Measurements from ENCODE around the gene PTPRD. TPM values are rescaled to one million over a fixed set of nuclear protein-coding genes. Genes with fewer than 3 reads are reported as not detected.

The PTPRD gene
- total RNA-seq, 1 donor from 2014 or later: 6.9 TPM

GRCh38 chr9:8718121-8718725 is 1894.6 kb downstream of the PTPRD start:
- Histone ChIP-seq H3K4me3 (peak overlapping the region; percentile 6 to 52), H3K36me3 (no peaks in the 10 kb centered on the region), H3K27ac (peak overlapping the region; percentile 68 to 69), H3K27me3 (no peaks in the 10 kb centered on the region), H3K9me3 (no peaks in the 10 kb centered on the region), H3K4me1 (peaks cover 4% of the 10 kb centered on the region in 2 donors)
- intact Hi-C loops (cut with DNase I): loop anchor here (1.0 to 5.0 kb wide), 2 partner anchors 67 to 139 kb away; no protein-coding TSS in a partner anchor
- no peak for TF ChIP-seq CTCF (IDR thresholded peaks at IDR 0.05)
- DNase-seq (ENCODE audit: low spot score in 2 of 2): no peak

GRCh38 chr9:8717146-8717545 is 1895.7 kb downstream of the PTPRD start:
- no peaks in the 10 kb centered on the region for H3K9me3 ChIP-seq

GRCh38 chr9:8715788-8716187 is 1897.0 kb downstream of the PTPRD start:
- DNase-seq (ENCODE audit: low spot score in 2 of 2): no peak
- intact Hi-C loops (cut with DNase I): loop anchor here (5.0 kb wide), 1 partner anchor 142 kb away; no protein-coding TSS in a partner anchor
- no peaks in the 10 kb centered on the region for H3K27me3 ChIP-seq

More at GRCh38 chr9:8717146-8717545, 1895.7 kb downstream of the PTPRD start:
- Histone ChIP-seq H3K4me3 (no peak overlapping the region), H3K27ac (peak overlapping the region; percentile 68 to 69), H3K27me3 (no peaks in the 10 kb centered on the region), H3K4me1 (peaks cover 4% of the 10 kb centered on the region in 2 donors), H3K36me3 (no peaks in the 10 kb centered on the region)
- no peak for TF ChIP-seq CTCF (IDR thresholded peaks at IDR 0.05)
- intact Hi-C loops (cut with DNase I): loop anchor here (5.0 kb wide), 1 partner anchor 140 kb away; no protein-coding TSS in a partner anchor
- no peak for DNase-seq (ENCODE audit: low spot score in 2 of 2)

GRCh38 chr9:8713811-8714165 is 1899.0 kb downstream of the PTPRD start:
- intact Hi-C loops (cut with DNase I): no loop called here
- no peaks in the 10 kb centered on the region for H3K36me3 ChIP-seq
- H3K27ac ChIP-seq: no peak overlapping the region
- H3K9me3 ChIP-seq: no peaks in the 10 kb centered on the region
- TF ChIP-seq CTCF (IDR thresholded peaks at IDR 0.05): no peak
- DNase-seq (ENCODE audit: low spot score in 2 of 2): no peak
- peaks cover 4% of the 10 kb centered on the region in 2 donors for H3K4me1 ChIP-seq
- H3K4me3 ChIP-seq: no peak overlapping the region
- no peaks in the 10 kb centered on the region for H3K27me3 ChIP-seq

More at GRCh38 chr9:8715788-8716187, 1897.0 kb downstream of the PTPRD start:
- TF ChIP-seq CTCF (IDR thresholded peaks at IDR 0.05): no peak
- H3K4me1 ChIP-seq: peaks cover 4% of the 10 kb centered on the region in 2 donors
- H3K9me3 ChIP-seq: no peaks in the 10 kb centered on the region
- no peak overlapping the region for H3K4me3 ChIP-seq
- H3K36me3 ChIP-seq: no peaks in the 10 kb centered on the region
- no peak overlapping the region for H3K27ac ChIP-seq

- Histone ChIP-seq H3K4me3 (no peak overlapping the region), H3K4me1 (peaks cover 4% of the 10 kb centered on the region in 2 donors), H3K36me3 (no peaks in the 10 kb centered on the region), H3K27ac (no peak overlapping the region), H3K9me3 (no peaks in the 10 kb centered on the region), H3K27me3 (no peaks in the 10 kb centered on the region)
- intact Hi-C loops (cut with DNase I): no loop called here
- TF ChIP-seq CTCF (IDR thresholded peaks at IDR 0.05): no peak
- no peak for DNase-seq (ENCODE audit: low spot score in 2 of 2)
Observed at GRCh38 chr9:8713149-8713810, 1899.5 kb downstream of the PTPRD start.
